Right ventricle myocardium inferior (tissue), 1 donor: ENCODE measurements around the gene CHRNB4. TPM values are rescaled to one million over a fixed set of nuclear protein-coding genes. Genes with fewer than 3 reads are reported as not detected.

Experiments
- ATAC-seq: fragments of 200-7000 bp; cut with Tn5 transposase; one replicate; pipeline ENCODE4 v1.9.1; 2020; ENCODE audit warnings: mild to moderate bottlenecking, moderate library complexity
- DNase-seq: peaks from one replicate; pipeline ENCODE4 v3.0.0; 2021; ENCODE audit errors: missing footprints
- intact Hi-C: fragments of 100-400 bp; cut with DNase I; formaldehyde crosslinking; loops from one replicate; pipeline ENCODE4 v1.11.0; 2022
- total RNA-seq: library from RNA; stranded (reverse); fragmentation: NEBNext Ultra II Directional; extraction: Animal tissue kit (Norgen Biotek cat#: 25700); gene quantifications from one replicate; pipeline ENCODE4 v1.2.1, GENCODE V29; 2021
- donor health status: DM: no; HTN: yes; CAD: no; lungs with severe emphysema.

The CHRNB4 gene
- total RNA-seq, 1 donor from 2014 or later: not detected

GRCh38 chr15:78672285-78673014 lies 31.4 kb upstream of the CHRNB4 start:
- intact Hi-C loops: no loop called here
- ATAC-seq (no peak), DNase-seq (no peak)

GRCh38 chr15:78671626-78672211 lies 30.7 kb upstream of the CHRNB4 start:
- DNase-seq (no peak), ATAC-seq (peak; percentile 26)
- intact Hi-C loops: no loop called here

- no peak for ATAC-seq
- intact Hi-C loops: no loop called here
- DNase-seq: no peak
Measured at GRCh38 chr15:78668987-78669386, 28.0 kb upstream of the CHRNB4 start.

GRCh38 chr15:78667578-78668236 lies 26.7 kb upstream of the CHRNB4 start:
- intact Hi-C loops: no loop called here
- DNase-seq: no peak
- no peak for ATAC-seq

GRCh38 chr15:78666010-78666409 lies 25.0 kb upstream of the CHRNB4 start:
- intact Hi-C loops: no loop called here
- DNase-seq: no peak
- ATAC-seq: no peak

- DNase-seq: no peak
- intact Hi-C loops: no loop called here
Measured at GRCh38 chr15:78663703-78664102, 22.7 kb upstream of the CHRNB4 start.

GRCh38 chr15:78662028-78662427 lies 21.0 kb upstream of the CHRNB4 start:
- DNase-seq (no peak), ATAC-seq (no peak)
- intact Hi-C loops: no loop called here

More at GRCh38 chr15:78663703-78664102, 22.7 kb upstream of the CHRNB4 start:
- no peak for ATAC-seq

- intact Hi-C loops: no loop called here
- ATAC-seq: no peak
Measured at GRCh38 chr15:78661001-78661400, 20.0 kb upstream of the CHRNB4 start.

GRCh38 chr15:78660584-78660983 lies 19.6 kb upstream of the CHRNB4 start:
- DNase-seq (no peak), ATAC-seq (no peak)
- intact Hi-C loops: no loop called here

More at GRCh38 chr15:78661001-78661400, 20.0 kb upstream of the CHRNB4 start:
- no peak for DNase-seq

GRCh38 chr15:78658823-78659222 lies 17.8 kb upstream of the CHRNB4 start:
- ATAC-seq (no peak), DNase-seq (no peak)
- intact Hi-C loops: no loop called here

GRCh38 chr15:78654272-78654671 lies 13.3 kb upstream of the CHRNB4 start:
- intact Hi-C loops: no loop called here

GRCh38 chr15:78651930-78652615 lies 11.1 kb upstream of the CHRNB4 start:
- intact Hi-C loops: no loop called here
- ATAC-seq: no peak
- no peak for DNase-seq

More at GRCh38 chr15:78654272-78654671, 13.3 kb upstream of the CHRNB4 start:
- DNase-seq (no peak), ATAC-seq (no peak)

- DNase-seq (no peak), ATAC-seq (no peak)
- intact Hi-C loops: no loop called here
Measured at GRCh38 chr15:78651007-78651406, 10.0 kb upstream of the CHRNB4 start.

- ATAC-seq: peak; percentile 83
- DNase-seq: no peak
- intact Hi-C loops: no loop called here
Measured at GRCh38 chr15:78650022-78650421, 9.0 kb upstream of the CHRNB4 start.

- DNase-seq (no peak), ATAC-seq (no peak)
- intact Hi-C loops: no loop called here
Measured at GRCh38 chr15:78645009-78645408, 4.0 kb upstream of the CHRNB4 start.

GRCh38 chr15:78642331-78642730 lies 1.3 kb upstream of the CHRNB4 start:
- no peak for DNase-seq
- intact Hi-C loops: no loop called here
- ATAC-seq: no peak

- ATAC-seq (no peak), DNase-seq (no peak)
- intact Hi-C loops: no loop called here
Measured at GRCh38 chr15:78641749-78642275, 802 bp upstream of the CHRNB4 start.

GRCh38 chr15:78640527-78641101 lies 396 bp downstream of the CHRNB4 start:
- DNase-seq (no peak), ATAC-seq (peak; percentile 7)
- intact Hi-C loops: no loop called here
